ENCODE results near the gene CDH13.

DNA sequence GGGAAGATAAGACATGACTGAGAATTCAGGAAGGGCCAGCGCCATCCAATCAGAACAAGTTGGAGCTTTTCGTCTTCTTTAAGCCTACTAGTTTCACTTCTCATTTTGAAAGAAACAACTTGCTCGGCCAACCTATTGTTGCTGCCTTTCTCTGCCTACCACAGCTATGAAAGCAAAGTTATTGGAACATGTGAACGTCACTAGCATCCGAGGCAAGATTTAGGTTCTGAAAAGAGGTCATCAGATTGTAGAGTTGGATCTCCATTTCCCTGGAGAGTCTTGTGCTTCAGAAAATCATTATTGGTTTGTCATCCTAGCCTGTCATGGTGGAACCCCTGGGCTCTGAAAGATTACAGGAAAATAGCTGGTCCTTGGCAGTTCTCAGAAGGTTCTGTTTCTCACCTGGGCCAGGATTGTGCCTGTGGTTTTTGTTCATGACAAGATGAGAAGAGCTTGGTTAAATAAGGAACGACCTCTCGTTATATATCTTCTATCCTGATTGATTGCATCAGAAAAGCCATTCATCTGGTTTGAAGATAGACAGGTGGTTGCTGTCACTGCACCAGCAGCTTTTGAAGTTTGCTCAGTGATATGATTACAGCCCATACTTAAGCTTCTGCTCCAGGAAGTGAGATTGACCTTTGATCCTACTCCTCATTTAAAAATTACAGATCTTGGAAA, 25.3 kb downstream of the CDH13 start:
- TF ChIP-seq, protein P1, sequence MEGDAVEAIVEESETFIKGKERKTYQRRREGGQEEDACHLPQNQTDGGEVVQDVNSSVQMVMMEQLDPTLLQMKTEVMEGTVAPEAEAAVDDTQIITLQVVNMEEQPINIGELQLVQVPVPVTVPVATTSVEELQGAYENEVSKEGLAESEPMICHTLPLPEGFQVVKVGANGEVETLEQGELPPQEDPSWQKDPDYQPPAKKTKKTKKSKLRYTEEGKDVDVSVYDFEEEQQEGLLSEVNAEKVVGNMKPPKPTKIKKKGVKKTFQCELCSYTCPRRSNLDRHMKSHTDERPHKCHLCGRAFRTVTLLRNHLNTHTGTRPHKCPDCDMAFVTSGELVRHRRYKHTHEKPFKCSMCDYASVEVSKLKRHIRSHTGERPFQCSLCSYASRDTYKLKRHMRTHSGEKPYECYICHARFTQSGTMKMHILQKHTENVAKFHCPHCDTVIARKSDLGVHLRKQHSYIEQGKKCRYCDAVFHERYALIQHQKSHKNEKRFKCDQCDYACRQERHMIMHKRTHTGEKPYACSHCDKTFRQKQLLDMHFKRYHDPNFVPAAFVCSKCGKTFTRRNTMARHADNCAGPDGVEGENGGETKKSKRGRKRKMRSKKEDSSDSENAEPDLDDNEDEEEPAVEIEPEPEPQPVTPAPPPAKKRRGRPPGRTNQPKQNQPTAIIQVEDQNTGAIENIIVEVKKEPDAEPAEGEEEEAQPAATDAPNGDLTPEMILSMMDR (IDR thresholded peaks at IDR 0.05; ENCODE audit: poor library complexity): no peak
- no peak for TF ChIP-seq EZH2phosphoT487 (IDR thresholded peaks at IDR 0.05; ENCODE audit: low read depth, severe bottlenecking, unreplicated experiment)
- no peak for TF ChIP-seq EZH2 (IDR thresholded peaks at IDR 0.05; ENCODE audit: borderline replicate concordance)

Measured in hepatocyte (in vitro differentiated cells).